Stimulated activated naive CD8-positive, alpha-beta T cell treated with anti-CD3 and anti-CD28 coated beads, Interleukin-15, Interleukin-2, amounts not matched to agents 100 U/mL and 50 U/mL, for 24 hours (primary cell): ENCODE data around the gene RPS2.
A peak's percentile ranks its signal among the peaks of the same experiment; 100 is the strongest.
"Not testable (repeated sequence)": the region's sequence is repeated elsewhere in the genome, so short reads cannot be mapped to it uniquely, and the experiment has no call there.

Experiments
- ATAC-seq: fragments of 150-1000 bp; cut with Tn5 transposase; one replicate; pipeline ENCODE4 v1.10.0; 2021
- DNase-seq: peaks from one replicate; pipeline ENCODE4 v3.0.0; 2021

RPS2 gene

GRCh38 chr16:1962161-1963153 is 2.2 kb downstream of the RPS2 start:
- ATAC-seq, DNase-seq: not testable (repeated sequence)

- peak; percentile 49 for DNase-seq
- no peak for ATAC-seq
These were observed 3.0 kb downstream of the RPS2 start for GRCh38 chr16:1961651-1962067.

- DNase-seq = peak; percentile 67
- peak; percentile 21 for ATAC-seq
These were observed 3.7 kb downstream of the RPS2 start for GRCh38 chr16:1960665-1961630.

GRCh38 chr16:1959269-1960039 is 5.2 kb downstream of the RPS2 start, which contains the start of gene NDUFB10:
Gene NDUFB10 (plus strand): TSS chr16:1959538. CDS start chr16:1959625, 87 bp downstream.
- DNase-seq = peak; percentile 97
- ATAC-seq = peak; percentile 75

GRCh38 chr16:1958715-1959268 is 5.8 kb downstream of the RPS2 start:
- DNase-seq = no peak
- no peak for ATAC-seq

GRCh38 chr16:1958143-1958491 is 6.5 kb downstream of the RPS2 start:
- not testable (repeated sequence) for DNase-seq, ATAC-seq

- ATAC-seq, DNase-seq: not testable (repeated sequence)
These were observed 7.0 kb downstream of the RPS2 start for GRCh38 chr16:1957434-1958142.

GRCh38 chr16:1953734-1954133 is 10.9 kb downstream of the RPS2 start:
- ATAC-seq = no peak

GRCh38 chr16:1950559-1950958 is 14.1 kb downstream of the RPS2 start:
- DNase-seq (no peak), ATAC-seq (no peak)

More at GRCh38 chr16:1953734-1954133, 10.9 kb downstream of the RPS2 start:
- DNase-seq = no peak

- ATAC-seq (no peak), DNase-seq (no peak)
These were observed 14.6 kb downstream of the RPS2 start for GRCh38 chr16:1950047-1950446.

- DNase-seq (no peak), ATAC-seq (no peak)
These were observed 15.1 kb downstream of the RPS2 start for GRCh38 chr16:1949507-1949906.

GRCh38 chr16:1947369-1947670 is 17.3 kb downstream of the RPS2 start:
- DNase-seq (no peak), ATAC-seq (no peak)

- no peak for ATAC-seq
- no peak for DNase-seq
These were observed 17.9 kb downstream of the RPS2 start for GRCh38 chr16:1946495-1947368.

- ATAC-seq = no peak
- no peak for DNase-seq
These were observed 18.9 kb downstream of the RPS2 start for GRCh38 chr16:1945559-1946391.

GRCh38 chr16:1944612-1945199 is 19.9 kb downstream of the RPS2 start:
- DNase-seq = no peak
- ATAC-seq = no peak

- peak; percentile 100 for DNase-seq
- peak; percentile 97 for ATAC-seq
These were observed 21.6 kb downstream of the RPS2 start, which contains the start of gene MSRB1 for GRCh38 chr16:1942810-1943726. Gene MSRB1 (minus strand): TSS chr16:1943199. CDS start chr16:1943156, 43 bp downstream.
